PFSK-1 (cell line): ENCODE data around the gene RAB31.

Experiments
- FOXP2 ChIP-seq: optimal IDR thresholded peaks from 2 replicates; pipeline ENCODE3; 2011; ENCODE audit warnings: borderline replicate concordance, control low read depth, inconsistent platforms; ENCODE audit not compliant: insufficient read depth; ENCODE audit errors: extremely low read length, extremely low read depth
- POLR2AphosphoS5 ChIP-seq: IDR thresholded peaks from 2 replicates; pipeline ENCODE4 v1.6.1; 2012; ENCODE audit warnings: low read depth, mild to moderate bottlenecking, control low read depth, low read length, moderate library complexity
- REST ChIP-seq, 2 experiments: IDR thresholded peaks; 2 replicates each; pipeline versions ENCODE4 v1.6.1 to v1.8.0; 2011 to 2012; ENCODE audit warnings: low read depth in 2 of 2, low read length in 2 of 2, control low read depth in 1 of 2, inconsistent platforms in 1 of 2, mild to moderate bottlenecking in 1 of 2, moderate library complexity in 1 of 2; ENCODE audit not compliant: insufficient read depth in 1 of 2
- SIN3A ChIP-seq: IDR thresholded peaks from 2 replicates; pipeline ENCODE4 v1.6.1; 2012; ENCODE audit warnings: mild to moderate bottlenecking, low read length, moderate library complexity, borderline replicate concordance; ENCODE audit not compliant: insufficient read depth
- TAF1 ChIP-seq: IDR thresholded peaks from 2 replicates; pipeline ENCODE4 v1.6.1; 2012; ENCODE audit warnings: low read length, control low read depth, borderline replicate concordance; ENCODE audit not compliant: insufficient read depth

- TF ChIP-seq REST (IDR thresholded peaks at IDR 0.05; ENCODE audit: insufficient read depth in 1 of 2, low read depth in 2 of 2, low read length in 2 of 2), result no peak
- TF ChIP-seq POLR2AphosphoS5, result no peak
- TF ChIP-seq TAF1, result no peak
- no peak for TF ChIP-seq SIN3A
- no peak for TF ChIP-seq FOXP2
Observed at GRCh38 chr18:9731380-9731779, 23.3 kb downstream of the RAB31 start.
